ENCODE results near the gene TFDP2.

TFDP2 gene

GRCh38 chr3:142051351-142051750, 98.0 kb downstream of the TFDP2 start:
- in situ Hi-C loops (cut with HindIII; ENCODE audit: low pct_unique_long_range_greater_than_20kb, low sequenced_read_pairs) = no loop called here
- TF ChIP-seq JUND (IDR thresholded peaks at IDR 0.05; ENCODE audit: low read depth) = no peak
- no peak for DNase-seq (ENCODE audit: low read depth in 1 of 2, low spot score in 1 of 2)

- no peak for TF ChIP-seq JUND (IDR thresholded peaks at IDR 0.05; ENCODE audit: low read depth)
- in situ Hi-C loops (cut with HindIII; ENCODE audit: low pct_unique_long_range_greater_than_20kb, low sequenced_read_pairs) = no loop called here
- DNase-seq (ENCODE audit: low read depth in 1 of 2, low spot score in 1 of 2) = no peak
Measured at GRCh38 chr3:142047021-142047369, 102.3 kb downstream of the TFDP2 start.

GRCh38 chr3:142046320-142047020, 102.9 kb downstream of the TFDP2 start:
- in situ Hi-C loops (cut with HindIII; ENCODE audit: low pct_unique_long_range_greater_than_20kb, low sequenced_read_pairs) = no loop called here

GRCh38 chr3:142040941-142041491, 108.3 kb downstream of the TFDP2 start:
- TF ChIP-seq JUND (IDR thresholded peaks at IDR 0.05; ENCODE audit: low read depth) = no peak
- no peak for DNase-seq (ENCODE audit: low read depth in 1 of 2, low spot score in 1 of 2)
- in situ Hi-C loops (cut with HindIII; ENCODE audit: low pct_unique_long_range_greater_than_20kb, low sequenced_read_pairs) = no loop called here

More at GRCh38 chr3:142046320-142047020, 102.9 kb downstream of the TFDP2 start:
- no peak for DNase-seq (ENCODE audit: low read depth in 1 of 2, low spot score in 1 of 2)
- TF ChIP-seq JUND (IDR thresholded peaks at IDR 0.05; ENCODE audit: low read depth) = no peak

GRCh38 chr3:142035308-142035922, 113.9 kb downstream of the TFDP2 start:
- no peak for DNase-seq (ENCODE audit: low read depth in 1 of 2, low spot score in 1 of 2)
- in situ Hi-C loops (cut with HindIII; ENCODE audit: low pct_unique_long_range_greater_than_20kb, low sequenced_read_pairs) = no loop called here
- TF ChIP-seq JUND (IDR thresholded peaks at IDR 0.05; ENCODE audit: low read depth) = no peak

- TF ChIP-seq JUND (IDR thresholded peaks at IDR 0.05; ENCODE audit: low read depth) = no peak
- in situ Hi-C loops (cut with HindIII; ENCODE audit: low pct_unique_long_range_greater_than_20kb, low sequenced_read_pairs) = no loop called here
- no peak for DNase-seq (ENCODE audit: low read depth in 1 of 2, low spot score in 1 of 2)
Measured at GRCh38 chr3:142033292-142033691, 116.1 kb downstream of the TFDP2 start.

- TF ChIP-seq JUND (IDR thresholded peaks at IDR 0.05; ENCODE audit: low read depth) = no peak
- no peak for DNase-seq (ENCODE audit: low read depth in 1 of 2, low spot score in 1 of 2)
- in situ Hi-C loops (cut with HindIII; ENCODE audit: low pct_unique_long_range_greater_than_20kb, low sequenced_read_pairs) = no loop called here
Measured at GRCh38 chr3:142031575-142031974, 117.8 kb downstream of the TFDP2 start.

- in situ Hi-C loops (cut with HindIII; ENCODE audit: low pct_unique_long_range_greater_than_20kb, low sequenced_read_pairs) = no loop called here
- no peak for DNase-seq (ENCODE audit: low read depth in 1 of 2, low spot score in 1 of 2)
- no peak for TF ChIP-seq JUND (IDR thresholded peaks at IDR 0.05; ENCODE audit: low read depth)
Measured at GRCh38 chr3:142029791-142030190, 119.6 kb downstream of the TFDP2 start.

- TF ChIP-seq JUND (IDR thresholded peaks at IDR 0.05; ENCODE audit: low read depth) = no peak
- peak in 1 of 2 experiments; percentile 30 for DNase-seq (ENCODE audit: low read depth in 1 of 2, low spot score in 1 of 2)
- in situ Hi-C loops (cut with HindIII; ENCODE audit: low pct_unique_long_range_greater_than_20kb, low sequenced_read_pairs) = no loop called here
Measured at GRCh38 chr3:142029052-142029642, 120.2 kb downstream of the TFDP2 start.

- in situ Hi-C loops (cut with HindIII; ENCODE audit: low pct_unique_long_range_greater_than_20kb, low sequenced_read_pairs) = no loop called here
- no peak for TF ChIP-seq JUND (IDR thresholded peaks at IDR 0.05; ENCODE audit: low read depth)
- DNase-seq (ENCODE audit: low read depth in 1 of 2, low spot score in 1 of 2) = peak; percentile 27 to 93
Measured at GRCh38 chr3:142028243-142028777, 121.0 kb downstream of the TFDP2 start.

- peak in 1 of 2 experiments; percentile 70 for DNase-seq (ENCODE audit: low read depth in 1 of 2, low spot score in 1 of 2)
- in situ Hi-C loops (cut with HindIII; ENCODE audit: low pct_unique_long_range_greater_than_20kb, low sequenced_read_pairs) = no loop called here
- no peak for TF ChIP-seq JUND (IDR thresholded peaks at IDR 0.05; ENCODE audit: low read depth)
Measured at GRCh38 chr3:142027735-142028134, 121.6 kb downstream of the TFDP2 start.

- in situ Hi-C loops (cut with HindIII; ENCODE audit: low pct_unique_long_range_greater_than_20kb, low sequenced_read_pairs) = no loop called here
- TF ChIP-seq JUND (IDR thresholded peaks at IDR 0.05; ENCODE audit: low read depth) = no peak
- DNase-seq (ENCODE audit: low read depth in 1 of 2, low spot score in 1 of 2) = no peak
Measured at GRCh38 chr3:142027300-142027699, 122.0 kb downstream of the TFDP2 start.

- no peak for TF ChIP-seq JUND (IDR thresholded peaks at IDR 0.05; ENCODE audit: low read depth)
Measured at GRCh38 chr3:142026333-142026732, 123.0 kb downstream of the TFDP2 start.

More at GRCh38 chr3:142026333-142026732, 123.0 kb downstream of the TFDP2 start:
- no peak for DNase-seq (ENCODE audit: low read depth in 1 of 2, low spot score in 1 of 2)
- in situ Hi-C loops (cut with HindIII; ENCODE audit: low pct_unique_long_range_greater_than_20kb, low sequenced_read_pairs) = no loop called here

All from T47D (cell line).